Stimulated activated CD8-positive, alpha-beta memory T cell treated with anti-CD3 and anti-CD28 coated beads, Interleukin-4, amount 100 ng/mL, for 4 hours (primary cell): ENCODE measurements around the gene RIPOR3.
"Not testable (repeated sequence)": the region's sequence is repeated elsewhere in the genome, so short reads cannot be mapped to it uniquely, and the experiment has no call there.

ENCODE experiments used
- DNase-seq, 2 donors: peaks; one replicate each; pipeline ENCODE4 v3.0.0-alpha.2; 2020; ENCODE audit warnings: low read depth in 2 of 2, low spot score in 1 of 2

RIPOR3 gene

GRCh38 chr20:50559856-50560638 lies 131.3 kb downstream of the RIPOR3 start:
- DNase-seq: no peak

GRCh38 chr20:50559149-50559548 lies 132.2 kb downstream of the RIPOR3 start:
- DNase-seq: no peak

- no peak for DNase-seq
Observed at GRCh38 chr20:50558483-50558925, 132.8 kb downstream of the RIPOR3 start.

GRCh38 chr20:50557549-50558134 lies 133.7 kb downstream of the RIPOR3 start:
- DNase-seq: no peak

- no peak for DNase-seq
Observed at GRCh38 chr20:50555662-50556061, 135.7 kb downstream of the RIPOR3 start.

GRCh38 chr20:50554694-50555579 lies 136.4 kb downstream of the RIPOR3 start:
- no peak for DNase-seq

- no peak for DNase-seq
Observed at GRCh38 chr20:50552979-50553378, 138.4 kb downstream of the RIPOR3 start.

- no peak for DNase-seq
Observed at GRCh38 chr20:50551288-50551687, 140.1 kb downstream of the RIPOR3 start.

GRCh38 chr20:50550531-50550930 lies 140.8 kb downstream of the RIPOR3 start:
- DNase-seq: no peak

- no peak for DNase-seq
Observed at GRCh38 chr20:50548396-50548795, 142.9 kb downstream of the RIPOR3 start.

GRCh38 chr20:50547964-50548363 lies 143.4 kb downstream of the RIPOR3 start:
- DNase-seq: no peak

- DNase-seq: no peak
Observed at GRCh38 chr20:50546729-50547314, 144.5 kb downstream of the RIPOR3 start.

GRCh38 chr20:50545126-50545525 lies 146.2 kb downstream of the RIPOR3 start:
- DNase-seq: no peak

- DNase-seq: no peak
Observed at GRCh38 chr20:50543326-50543725, 148.0 kb downstream of the RIPOR3 start.

GRCh38 chr20:50541606-50542041 lies 149.7 kb downstream of the RIPOR3 start:
- no peak for DNase-seq

- DNase-seq: no peak
Observed at GRCh38 chr20:50540620-50541605, 150.4 kb downstream of the RIPOR3 start.

- not testable (repeated sequence) for DNase-seq
Observed at GRCh38 chr20:50539798-50540197, 151.5 kb downstream of the RIPOR3 start.

GRCh38 chr20:50538276-50538675 lies 153.1 kb downstream of the RIPOR3 start:
- no peak for DNase-seq

GRCh38 chr20:50537546-50538201 lies 153.7 kb downstream of the RIPOR3 start:
- no peak for DNase-seq

GRCh38 chr20:50536333-50536732 lies 155.0 kb downstream of the RIPOR3 start:
- DNase-seq: no peak
